H1 (cell line): ENCODE results near the gene INPP5A. TPM values are rescaled to one million over a fixed set of nuclear protein-coding genes. Genes with fewer than 3 reads are reported as not detected.

ENCODE experiments used
- CHD7 ChIP-seq: fragments of 300-600 bp; sonication (generic); IDR thresholded peaks from 2 replicates; pipeline ENCODE4 v1.7.1; 2012; ENCODE audit warnings: low read length, moderate library complexity, mild to moderate bottlenecking, inconsistent platforms; ENCODE audit not compliant: insufficient replicate concordance
- CREB1 ChIP-seq: IDR thresholded peaks from 2 replicates; pipeline ENCODE4 v1.6.1; 2012; ENCODE audit warnings: inconsistent platforms
- CTBP2 ChIP-seq: IDR thresholded peaks from 2 replicates; pipeline ENCODE4 v1.7.0; 2011; ENCODE audit warnings: borderline replicate concordance, mild to moderate bottlenecking, moderate library complexity, mixed read lengths, low read length; ENCODE audit not compliant: insufficient read depth, insufficient read length
- E2F6 ChIP-seq: IDR thresholded peaks from 2 replicates; pipeline ENCODE4 v1.6.1; 2012; ENCODE audit warnings: inconsistent platforms
- HDAC2 ChIP-seq, 2 experiments: fragments of 300-600 bp in 1 of 2; sonication (generic) in 1 of 2; IDR thresholded peaks; 2 replicates each; pipeline ENCODE4 v1.6.1; 2011 to 2012; ENCODE audit warnings: low read depth in 2 of 2, low read length in 2 of 2, mild to moderate bottlenecking in 2 of 2, moderate library complexity in 2 of 2, borderline replicate concordance in 1 of 2, inconsistent platforms in 1 of 2
- KDM5A ChIP-seq: fragments of 200-600 bp; IDR thresholded peaks from 2 replicates; pipeline ENCODE4 v1.7.1; 2012; ENCODE audit warnings: mild to moderate bottlenecking, low read length, inconsistent platforms, mixed read lengths
- MAX ChIP-seq: IDR thresholded peaks from 2 replicates; pipeline ENCODE4 v1.6.1; 2012; ENCODE audit warnings: inconsistent platforms
- SIRT6 ChIP-seq: IDR thresholded peaks from one replicate; pipeline ENCODE4 v1.7.1; 2012; ENCODE audit warnings: low read length, inconsistent platforms
- TEAD4 ChIP-seq: IDR thresholded peaks from 2 replicates; pipeline ENCODE4 v1.6.1; 2012; ENCODE audit warnings: low read depth, low read length, inconsistent platforms, mixed read lengths
- polyA plus RNA-seq, 7 experiments: library from polyadenylated mRNA; depleted of rRNA in 3 of 7; stranded (reverse) in 5 of 7; unstranded in 2 of 7; fragments of >200 nt in 5 of 7; fragments of 200-250 nt in 2 of 7; gene quantifications; 1 replicate in 5 of 7; 2 replicates in 1 of 7; 4 replicates in 1 of 7; pipeline versions ENCODE4 v1.2.1 to v1.2.3, GENCODE V29; 2011 to 2013; ENCODE audit warnings: missing spikeins in 2 of 7, mixed read lengths in 2 of 7
- total RNA-seq: library from RNA; stranded (reverse); fragmentation: NEBNext Ultra II Directional; extraction: Animal tissue kit (Norgen Biotek cat#: 25700); gene quantifications from 2 replicates; pipeline ENCODE4 v1.2.1, GENCODE V29; 2021

Gene INPP5A
- total and polyA plus RNA-seq, 2 of the 8 experiments (the other 6 are each of a cell fraction or from before 2014, with no cell fraction given): 19.7 to 27.5 TPM

- TF ChIP-seq CHD7: no peak
- no peak for TF ChIP-seq E2F6
- no peak for TF ChIP-seq MAX
- no peak for TF ChIP-seq CREB1
- no peak for TF ChIP-seq TEAD4
- TF ChIP-seq KDM5A: no peak
- no peak for TF ChIP-seq CTBP2
- no peak for TF ChIP-seq SIRT6
- TF ChIP-seq HDAC2 (IDR thresholded peaks at IDR 0.05; ENCODE audit: borderline replicate concordance in 1 of 2, low read depth in 2 of 2, low read length in 2 of 2): no peak
- TF ChIP-seq, all 59 proteins: peak for 0
Measured at GRCh38 chr10:132618158-132618919, 80.8 kb downstream of the INPP5A start (continued).
